ENCODE results near the gene SLC37A4.
"Not testable (repeated sequence)": the region's sequence is repeated elsewhere in the genome, so short reads cannot be mapped to it uniquely, and the experiment has no call there.

The SLC37A4 gene

DNA sequence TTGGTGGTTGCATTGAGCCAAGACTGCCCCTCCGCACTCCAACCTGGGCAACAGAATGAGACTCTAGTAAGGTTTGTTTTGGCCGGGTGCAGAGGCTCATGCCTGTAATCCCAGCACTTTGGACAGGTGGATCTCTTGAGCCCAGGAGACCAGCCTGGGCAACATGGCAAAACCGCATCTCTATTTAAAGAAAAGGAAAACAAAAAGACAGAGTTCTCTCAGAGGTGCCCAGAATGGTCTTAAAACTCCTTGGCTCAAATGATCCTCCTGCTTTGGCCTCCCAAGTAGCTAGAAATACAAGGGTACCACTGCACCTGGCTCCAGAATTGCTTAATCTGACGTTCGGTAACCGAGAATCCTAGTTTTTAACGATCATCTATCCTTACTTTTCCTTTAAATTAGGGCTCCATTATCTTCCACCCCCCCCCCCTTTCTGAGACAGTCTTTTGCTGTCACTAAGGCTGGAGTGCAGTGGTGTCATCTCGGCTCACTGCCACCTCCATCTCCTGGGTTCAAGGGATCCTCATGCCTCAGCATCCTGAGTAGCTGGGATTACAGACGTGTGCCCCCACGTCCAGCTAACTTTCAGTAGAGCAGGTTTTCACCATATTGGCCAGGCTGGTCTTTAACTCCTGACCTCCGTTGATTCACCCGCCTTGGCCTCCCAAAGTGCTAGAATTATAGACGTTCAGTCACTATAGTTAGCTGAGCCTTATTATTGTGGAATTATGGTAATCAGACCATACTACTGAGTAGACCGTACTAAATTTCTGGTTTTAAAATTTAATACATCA lies 14.3 kb downstream of the SLC37A4 start:
- no peak for DNase-seq

DNA sequence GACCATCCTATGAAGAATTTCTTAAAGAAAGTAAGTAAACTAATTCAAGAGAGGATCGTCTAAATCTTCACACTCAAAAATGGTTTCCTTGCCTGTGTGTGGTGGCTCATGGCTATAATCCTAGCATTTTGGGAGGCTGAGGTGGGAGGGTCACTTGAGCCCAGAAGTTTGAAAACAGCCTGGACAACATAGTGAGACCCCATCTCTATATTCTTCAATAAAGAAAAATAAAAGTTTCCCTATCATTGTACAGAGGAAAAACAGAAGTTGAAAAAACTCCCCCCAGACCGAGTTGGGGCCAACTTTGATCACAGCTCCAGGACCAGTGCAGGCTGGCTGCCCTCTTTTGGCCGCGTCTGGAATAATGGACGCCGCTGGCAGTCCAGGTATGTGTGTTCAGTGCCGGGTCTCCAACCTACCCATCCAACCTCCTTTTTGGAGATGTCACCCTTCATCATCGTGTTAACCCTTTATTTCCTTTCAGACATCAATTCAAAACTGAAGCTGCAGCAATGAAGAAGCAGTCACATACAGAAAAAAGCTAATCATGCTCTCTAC lies 15.5 kb downstream of the SLC37A4 start:
- no peak for DNase-seq

DNA sequence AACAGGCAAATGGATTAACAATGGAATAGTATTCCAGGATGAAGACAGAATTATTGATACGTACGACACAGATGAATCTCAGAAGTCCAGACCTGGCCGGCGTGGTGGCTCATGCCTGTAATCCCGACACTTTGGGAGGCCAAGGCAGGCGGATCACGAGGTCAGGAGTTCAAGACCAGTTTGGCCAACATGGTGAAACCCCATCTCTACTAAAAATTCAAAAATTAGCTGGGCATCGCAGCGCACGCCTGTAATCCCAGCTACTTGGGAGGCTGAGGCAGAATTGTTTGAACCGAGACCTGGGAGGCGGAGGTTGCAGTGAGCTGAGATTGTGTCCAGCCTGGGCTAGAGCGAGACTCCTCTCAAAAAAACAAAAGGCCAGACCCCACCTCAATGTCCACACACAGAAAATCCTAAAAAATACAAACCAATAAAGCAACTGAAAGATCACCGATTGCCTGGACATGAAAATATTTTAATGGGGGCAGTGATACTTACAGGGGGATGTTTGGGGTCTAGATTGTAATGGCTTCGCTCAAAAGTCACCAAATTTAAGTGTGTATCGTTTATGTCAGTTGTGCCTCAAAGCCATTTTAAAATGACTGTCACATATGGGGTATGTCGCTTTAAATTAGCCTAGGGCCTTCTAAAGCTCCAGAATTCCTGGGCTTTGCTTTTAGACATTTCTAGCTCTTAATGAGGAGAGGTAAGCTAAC lies 16.3 kb downstream of the SLC37A4 start:
- no peak for DNase-seq

DNA sequence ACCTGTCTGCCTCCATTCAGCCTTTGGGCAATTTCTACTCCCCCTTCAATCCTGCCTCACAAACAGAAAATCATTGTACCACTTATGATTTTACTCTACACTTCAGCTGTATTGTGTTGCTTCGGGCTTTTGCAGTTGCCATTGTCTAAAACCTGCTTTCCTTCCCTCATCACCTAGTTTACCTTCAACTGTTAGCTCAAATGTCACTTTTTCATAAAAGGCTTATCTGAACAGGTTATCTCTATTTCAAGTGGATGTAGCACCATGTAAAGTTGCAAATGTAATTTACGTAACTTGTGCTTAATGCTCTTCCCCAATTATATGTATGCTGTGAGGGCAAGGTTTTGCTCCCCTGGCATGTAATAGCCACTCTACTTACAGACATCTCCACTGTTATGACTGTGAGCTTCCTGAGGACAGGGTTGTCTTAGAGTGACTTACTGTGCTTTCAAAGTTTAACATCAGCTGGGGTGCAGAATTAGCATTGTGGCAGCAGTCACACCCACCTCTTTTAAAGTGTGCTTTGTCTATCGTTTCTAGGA lies 18.0 kb downstream of the SLC37A4 start:
- no peak for DNase-seq

DNA sequence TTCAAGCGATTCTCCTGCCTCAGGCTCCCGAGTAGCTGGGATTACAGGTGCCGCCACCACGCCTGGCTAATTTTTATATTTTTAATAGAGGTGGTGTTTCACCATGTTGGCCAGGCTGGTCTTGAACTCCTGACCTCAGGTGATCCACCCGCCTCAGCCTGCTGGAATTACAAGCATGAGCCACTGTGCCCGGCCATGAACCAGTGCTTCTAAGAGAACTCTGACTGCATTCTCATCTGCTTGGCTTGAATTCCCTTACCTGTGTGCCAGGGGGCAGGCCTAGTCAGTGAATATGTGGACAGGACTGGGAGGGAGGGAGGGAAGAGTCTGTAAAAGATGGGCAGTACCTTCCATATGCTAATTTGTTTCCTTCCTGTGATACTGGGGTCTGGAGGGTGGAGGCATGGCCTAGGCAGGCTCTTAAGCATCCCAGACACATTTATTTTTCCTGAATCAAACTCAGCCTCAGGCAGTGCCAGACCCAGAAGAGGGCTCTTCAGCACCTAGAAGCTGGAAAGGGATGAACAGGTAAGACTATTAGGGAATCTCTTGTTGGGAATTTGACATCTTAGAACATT lies 19.1 kb downstream of the SLC37A4 start:
- DNase-seq = no peak

DNA sequence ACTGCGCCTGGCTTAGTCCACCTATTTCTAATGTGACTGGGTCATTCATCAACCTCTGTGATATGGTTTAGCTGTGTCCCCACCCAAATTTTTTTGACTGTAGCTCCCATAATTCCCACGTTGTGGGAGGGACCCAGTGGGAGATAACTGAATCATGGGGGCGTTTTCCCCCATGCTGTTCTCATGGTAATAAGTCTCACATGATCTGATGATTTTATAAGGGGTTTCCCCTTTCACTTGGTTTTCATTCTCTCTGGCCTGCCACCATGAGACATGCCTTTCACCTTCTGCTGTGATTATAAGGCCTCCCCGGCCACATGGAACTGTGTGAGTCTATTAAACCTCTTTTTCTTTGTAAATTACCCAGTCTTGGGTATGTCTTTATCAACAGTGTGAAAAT lies 24.0 kb downstream of the SLC37A4 start:
- DNase-seq = no peak

DNA sequence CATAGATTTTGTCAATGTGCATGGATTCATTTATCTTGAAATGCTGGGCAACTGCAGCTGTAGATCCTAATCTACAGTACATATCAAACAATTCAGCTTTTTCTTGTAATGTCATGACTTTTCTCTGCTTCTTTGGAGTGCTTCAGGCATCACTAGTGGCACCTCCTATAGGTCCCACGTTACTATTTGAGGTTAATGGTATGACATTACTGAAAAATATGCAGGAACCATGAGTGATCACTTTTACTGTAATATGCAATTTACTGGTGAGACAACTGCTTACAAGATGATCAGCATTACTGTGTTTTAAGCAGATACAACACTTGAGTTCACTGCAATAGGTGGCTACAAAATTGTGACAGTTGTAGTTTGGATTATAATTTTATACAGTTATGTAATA lies 29.8 kb downstream of the SLC37A4 start:
- DNase-seq = no peak

DNA sequence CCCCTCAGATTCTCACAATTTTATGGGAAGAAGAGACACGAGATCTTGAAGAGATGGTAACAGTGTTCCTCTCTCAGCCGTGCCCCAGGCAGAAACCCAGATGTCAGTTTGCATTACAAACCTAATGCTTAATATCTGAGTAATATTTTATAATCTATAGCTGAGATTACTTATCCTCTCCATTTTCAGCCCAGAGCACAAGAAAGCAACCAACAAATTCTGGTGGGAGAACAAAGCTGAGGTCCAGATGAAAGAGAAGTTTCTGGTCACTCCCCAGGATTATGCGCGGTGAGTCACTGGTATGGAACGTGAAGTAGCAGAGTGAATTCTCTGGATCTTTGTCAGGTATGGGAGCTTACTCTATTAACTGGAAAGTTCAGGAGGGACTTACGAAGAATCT lies 31.9 kb downstream of the SLC37A4 start:
- no peak for DNase-seq

DNA sequence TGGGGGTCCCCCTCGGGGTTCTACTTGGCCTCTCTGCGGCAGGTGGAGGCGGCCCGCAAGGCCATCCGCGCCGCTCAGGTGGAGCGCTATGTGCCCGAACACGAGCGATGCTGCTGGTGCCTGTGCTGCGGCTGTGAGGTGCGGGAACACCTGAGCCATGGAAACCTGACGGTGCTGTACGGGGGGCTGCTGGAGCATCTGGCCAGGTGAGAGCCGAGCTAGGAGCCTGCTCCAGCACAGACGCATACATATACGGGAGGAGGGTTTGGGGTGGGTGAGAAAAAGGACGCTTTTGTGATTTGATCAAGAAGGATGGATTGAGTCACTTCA lies 32.3 kb downstream of the SLC37A4 start:
- DNase-seq = no peak

DNA sequence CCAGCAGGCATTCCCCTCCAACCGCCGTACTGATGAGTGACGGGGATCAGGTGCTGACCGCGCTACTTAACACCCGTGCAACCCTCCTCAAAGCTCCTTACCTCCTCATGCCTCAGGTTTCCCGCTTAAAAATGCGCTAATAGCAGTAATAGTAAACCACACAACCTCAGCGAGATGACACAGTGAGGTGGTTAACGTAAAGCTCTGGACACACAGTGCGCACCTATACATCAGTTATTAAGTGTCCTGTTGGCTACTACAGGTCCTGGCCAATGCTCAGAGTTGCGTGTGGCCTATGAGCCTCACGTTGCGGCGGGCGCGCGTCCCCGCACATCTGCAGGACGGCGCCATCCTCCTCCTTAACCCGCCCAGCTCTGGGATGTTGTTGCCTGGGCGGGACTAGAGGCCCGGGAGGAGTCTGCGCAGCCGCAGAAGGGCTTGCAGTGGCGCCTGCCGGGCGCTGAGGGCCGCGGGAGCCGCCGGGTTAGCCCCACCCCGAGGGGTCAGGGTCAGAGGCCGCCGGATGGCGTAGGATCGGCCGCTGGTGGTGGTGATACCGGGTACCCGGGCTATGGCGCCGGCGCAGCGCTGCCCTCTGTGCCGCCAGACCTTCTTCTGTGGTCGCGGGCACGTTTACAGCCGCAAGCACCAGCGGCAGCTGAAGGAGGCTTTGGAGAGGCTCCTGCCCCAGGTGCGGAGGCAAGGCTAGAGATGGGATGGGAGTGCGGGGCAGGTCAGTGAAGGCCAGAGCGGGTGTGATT lies 32.9 kb downstream of the SLC37A4 start, which contains the start of gene CENATAC:
Gene CENATAC, plus strand, starts transcription at position 512 of the 761 bp plus-strand sequence. Its CDS starts 60 bp downstream, at position 572.
- DNase-seq = peak; percentile 93

DNA sequence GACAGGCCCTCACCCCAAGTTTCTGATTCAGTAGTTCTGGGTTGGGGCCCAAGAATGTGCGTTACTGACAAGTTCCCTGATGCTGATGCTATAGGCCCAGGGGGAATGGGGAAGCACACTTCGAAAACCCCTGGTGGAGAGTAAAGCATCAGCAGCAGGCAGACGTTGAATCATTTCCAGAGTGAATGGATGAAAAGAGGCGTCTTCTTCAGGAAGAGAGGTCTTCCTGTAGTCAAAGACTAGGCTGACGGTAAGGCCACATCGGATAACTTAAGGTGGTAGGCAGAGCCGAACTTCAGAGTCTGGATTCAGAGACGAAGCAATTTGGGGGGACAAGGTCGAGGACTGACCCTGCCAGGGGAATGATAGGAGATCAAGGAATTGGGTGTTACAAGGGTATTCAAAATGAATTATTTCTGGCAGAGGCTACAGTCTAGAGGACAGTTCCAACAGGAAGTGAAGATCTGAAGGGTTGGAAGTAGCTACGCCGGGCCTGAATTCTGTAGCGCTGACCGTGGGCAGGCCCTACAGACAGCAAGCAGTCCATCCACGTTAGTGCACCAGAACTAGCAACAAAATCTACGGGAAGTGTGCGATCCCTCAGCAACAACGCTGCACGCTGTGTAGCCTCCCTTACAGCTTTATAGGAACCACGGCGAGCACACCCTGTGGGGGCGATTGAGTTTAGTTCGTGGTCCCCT lies 33.6 kb downstream of the SLC37A4 start:
- DNase-seq = no peak

DNA sequence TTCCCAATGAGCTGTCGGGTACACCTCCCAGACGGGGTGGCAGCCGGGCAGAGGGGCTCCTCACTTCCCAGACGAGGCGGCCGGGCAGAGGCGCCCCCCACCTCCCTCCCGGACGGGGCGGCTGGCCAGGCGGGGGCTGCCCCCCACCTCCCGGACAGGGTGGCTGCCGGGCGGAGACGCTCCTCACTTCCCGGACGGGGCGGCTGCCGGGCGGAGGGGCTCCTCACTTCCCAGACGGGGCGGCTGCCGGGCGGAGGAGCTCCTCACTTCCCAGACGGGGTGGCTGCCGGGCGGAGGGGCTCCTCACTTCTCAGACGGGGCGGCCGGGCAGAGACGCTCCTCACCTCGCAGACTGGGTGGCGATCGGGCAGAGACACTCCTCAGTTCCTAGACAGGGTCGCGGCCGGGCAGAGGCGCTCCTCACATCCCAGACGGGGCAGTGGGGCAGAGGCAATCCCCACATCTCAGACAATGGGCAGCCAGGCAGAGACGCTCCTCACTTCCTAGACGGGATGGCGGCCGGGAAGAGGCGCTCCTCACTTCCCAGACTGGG lies 39.1 kb downstream of the SLC37A4 start:
- DNase-seq = not testable (repeated sequence)

DNA sequence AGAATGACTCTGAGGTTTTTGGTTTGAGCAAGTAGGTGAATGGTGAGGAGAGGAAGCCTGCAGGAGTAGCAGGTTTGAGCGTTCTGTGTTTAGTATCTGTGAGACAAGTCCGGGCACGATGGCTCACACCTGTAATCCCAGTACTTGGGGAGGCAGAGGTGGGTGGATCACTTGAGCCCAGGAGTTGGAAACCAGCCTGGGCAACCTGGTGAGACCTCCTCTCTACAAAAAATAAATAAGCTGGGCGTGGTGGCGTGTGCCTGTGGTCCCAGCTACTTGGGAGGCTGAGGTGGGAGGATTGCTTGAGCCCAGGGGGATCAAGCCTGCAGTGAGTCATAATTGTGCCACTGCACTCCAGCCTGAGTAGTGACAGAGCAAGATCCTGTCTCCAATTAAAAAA lies 42.4 kb downstream of the SLC37A4 start:
- DNase-seq = no peak

DNA sequence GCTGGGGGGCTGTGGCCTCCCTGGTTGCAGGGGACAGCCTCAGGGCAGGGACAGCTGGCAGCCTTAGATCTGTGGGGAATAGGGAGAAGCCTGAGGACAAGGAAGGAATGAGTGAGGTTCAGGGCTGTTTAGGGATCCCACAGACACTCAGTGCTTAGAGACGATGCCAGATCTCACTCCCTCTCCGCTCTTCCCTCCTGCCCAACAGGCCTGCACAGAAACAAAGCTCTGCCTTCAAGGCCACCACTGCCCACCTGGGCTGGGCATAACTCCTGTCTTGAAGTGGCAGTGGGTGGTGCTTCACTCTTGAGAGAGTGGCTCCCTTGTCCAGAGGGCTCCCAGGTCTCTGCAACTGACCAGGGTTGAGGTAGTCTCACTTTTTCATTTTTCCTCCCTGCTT lies 45.9 kb downstream of the SLC37A4 start:
- no peak for DNase-seq

DNA sequence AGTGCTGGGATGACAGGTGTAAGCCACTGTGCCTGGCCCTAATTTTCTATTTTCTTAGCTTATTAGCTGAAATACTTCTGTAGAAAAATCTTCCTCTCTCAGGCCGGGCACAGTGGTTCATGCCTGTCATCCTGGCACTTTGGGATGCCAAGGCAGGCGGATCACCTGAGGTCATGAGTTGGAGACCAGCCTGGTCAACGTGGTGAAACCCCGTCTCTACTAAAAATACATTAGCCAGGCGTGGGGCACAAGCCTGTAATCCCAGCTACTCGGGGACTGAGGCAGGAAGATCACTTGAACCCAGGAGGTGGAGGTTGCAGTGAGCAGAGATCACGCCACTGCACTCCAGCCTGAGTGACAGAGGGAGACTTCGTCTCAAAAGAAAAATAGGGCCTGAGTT lies 46.3 kb downstream of the SLC37A4 start:
- DNase-seq = not testable (repeated sequence)

DNA sequence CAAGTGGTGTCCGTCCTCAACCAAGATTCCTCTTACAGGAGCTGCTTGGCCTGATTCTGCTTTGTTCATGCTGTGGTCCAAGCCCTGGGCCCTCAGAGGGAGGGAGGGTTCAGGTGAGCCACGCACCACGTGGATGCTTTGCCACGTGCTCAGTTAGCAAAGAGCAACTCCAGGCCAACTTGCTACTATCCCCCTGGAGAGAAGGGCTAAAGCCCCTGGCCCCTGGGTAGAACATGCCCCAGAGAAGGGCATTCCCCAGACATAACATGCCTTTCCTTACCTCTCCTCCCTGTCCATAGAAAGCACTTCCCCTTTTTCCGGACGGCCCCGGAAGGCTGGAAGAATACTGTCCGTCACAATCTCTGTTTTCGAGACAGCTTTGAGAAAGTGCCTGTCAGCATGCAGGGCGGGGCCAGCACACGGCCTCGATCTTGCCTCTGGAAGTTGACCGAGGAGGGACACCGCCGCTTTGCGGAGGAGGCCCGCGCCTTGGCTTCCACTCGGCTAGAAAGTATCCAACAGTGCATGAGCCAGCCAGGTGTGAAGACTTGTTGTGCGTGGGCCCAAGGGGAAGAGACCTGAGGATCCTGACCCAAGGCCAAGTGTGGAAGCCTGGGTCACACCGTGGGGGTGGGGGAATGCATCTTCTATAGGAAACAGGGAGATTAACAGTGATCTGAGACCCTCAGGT lies 50.3 kb downstream of the SLC37A4 start:
- DNase-seq = no peak

DNA sequence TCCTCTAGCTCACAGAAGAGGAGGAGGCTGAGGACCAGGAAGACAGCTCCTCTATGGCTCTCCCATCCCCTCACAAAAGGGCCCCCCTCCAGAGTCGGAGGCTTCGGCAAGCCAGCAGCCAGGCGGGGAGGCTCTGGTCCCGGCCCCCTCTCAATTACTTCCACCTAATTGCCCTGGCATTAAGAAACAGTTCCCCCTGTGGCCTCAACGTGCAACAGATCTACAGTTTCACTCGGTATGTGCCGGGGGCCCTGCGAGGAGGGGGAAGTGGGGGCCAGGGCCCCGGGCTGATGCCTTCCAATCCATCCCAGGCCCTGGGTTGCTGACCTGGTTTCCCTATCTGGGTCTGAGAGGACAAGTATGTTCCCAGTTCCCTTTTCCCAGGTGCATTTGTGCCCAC lies 51.2 kb downstream of the SLC37A4 start:
- DNase-seq = no peak

DNA sequence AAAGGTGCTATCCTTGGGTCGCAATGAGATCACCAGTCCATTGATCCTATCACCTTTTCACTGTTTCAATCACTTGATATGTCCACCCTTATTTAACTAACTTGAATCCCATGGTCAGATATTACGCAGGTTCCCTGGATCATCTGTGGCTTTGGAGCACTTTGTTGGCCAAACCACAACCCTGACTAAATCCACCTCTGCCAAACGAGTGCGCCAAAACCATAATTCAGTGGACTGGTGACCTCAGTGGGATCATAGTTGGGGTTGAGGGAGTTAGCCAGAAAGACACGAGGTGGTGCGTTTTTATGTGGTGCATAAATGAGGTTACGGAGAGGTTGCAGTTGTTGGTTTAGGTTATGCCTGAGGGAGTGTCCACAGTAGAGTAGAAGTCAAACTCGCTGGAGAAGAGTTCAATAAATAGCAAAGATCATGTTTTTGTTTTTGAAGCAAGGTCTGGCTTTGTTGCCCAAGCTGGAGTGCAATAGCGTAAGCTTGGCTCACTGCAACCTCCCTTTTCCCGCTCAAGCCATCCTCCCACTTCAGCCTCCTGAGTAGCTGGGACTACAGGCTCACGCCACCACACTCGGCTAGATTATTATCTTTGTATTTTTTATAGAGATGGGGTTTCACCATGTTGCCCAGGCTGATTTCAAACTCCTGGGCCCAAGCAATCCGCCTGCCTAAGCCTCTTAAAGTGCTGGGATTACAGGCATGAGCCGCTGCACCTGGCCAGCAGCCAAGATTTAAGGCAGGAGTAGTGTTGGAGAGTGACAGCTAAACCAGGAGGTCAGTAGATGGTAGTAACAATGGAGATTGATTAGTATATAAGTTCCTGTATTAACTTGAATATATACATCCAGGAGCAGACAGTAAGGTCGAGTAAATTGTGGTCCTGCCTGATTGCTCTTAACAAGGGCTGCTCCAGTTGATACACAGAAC lies 54.6 kb downstream of the SLC37A4 start:
- no peak for DNase-seq
